Stimulated activated naive CD8-positive, alpha-beta T cell treated with anti-CD3 and anti-CD28 coated beads, Interleukin-15, Interleukin-2, amounts not matched to agents 100 ng/mL and 50 ng/mL, for 24 hours (primary cell): ENCODE measurements around the gene CNTN1.

Experiments used
- H3K27ac Mint-ChIP-seq: one replicate; pipeline ENCODE4 v1.8.0; 2021; ENCODE audit warnings: mild to moderate bottlenecking, mixed read lengths
- H3K27me3 Mint-ChIP-seq: one replicate; pipeline ENCODE4 v1.8.0; 2021; ENCODE audit warnings: mixed read lengths
- H3K36me3 Mint-ChIP-seq: one replicate; pipeline ENCODE4 v1.8.0; 2021; ENCODE audit warnings: low read depth, mixed read lengths
- H3K4me1 Mint-ChIP-seq: one replicate; pipeline ENCODE4 v1.8.0; 2021; ENCODE audit warnings: low read depth, mixed read lengths
- H3K4me3 Mint-ChIP-seq: one replicate; pipeline ENCODE4 v1.8.0; 2021; ENCODE audit warnings: mild to moderate bottlenecking, mixed read lengths
- H3K9me3 Mint-ChIP-seq: one replicate; pipeline ENCODE4 v1.8.0; 2021; ENCODE audit warnings: mixed read lengths

The CNTN1 gene

GRCh38 chr12:40691913-40692764 is at the start of gene CNTN1:
TSS of gene CNTN1 (plus strand) at chr12:40692439.
- Mint-ChIP-seq H3K27ac (no peak within 1 kb of the TSS), H3K27me3 (peaks cover 41% of the 10 kb centered on the region), H3K36me3 (no peaks in the 10 kb centered on the region), H3K4me3 (no peak within 1 kb of the TSS), H3K4me1 (no peaks in the 10 kb centered on the region), H3K9me3 (no peaks in the 10 kb centered on the region)

- Mint-ChIP-seq H3K4me3 (no peak overlapping the region), H3K36me3 (no peaks in the 10 kb centered on the region), H3K9me3 (peaks cover 6% of the 10 kb centered on the region), H3K4me1 (no peaks in the 10 kb centered on the region), H3K27me3 (no peaks in the 10 kb centered on the region), H3K27ac (no peak overlapping the region)
These were observed 48.7 kb upstream of the CNTN1 start for GRCh38 chr12:40643506-40643905.

GRCh38 chr12:40643976-40644375 is 48.3 kb upstream of the CNTN1 start:
- no peaks in the 10 kb centered on the region for H3K27me3 Mint-ChIP-seq
- H3K36me3 Mint-ChIP-seq, result no peaks in the 10 kb centered on the region
- no peak overlapping the region for H3K4me3 Mint-ChIP-seq
- H3K4me1 Mint-ChIP-seq, result no peaks in the 10 kb centered on the region
- H3K27ac Mint-ChIP-seq, result no peak overlapping the region
- H3K9me3 Mint-ChIP-seq, result peaks cover 6% of the 10 kb centered on the region

GRCh38 chr12:40644708-40645107 is 47.5 kb upstream of the CNTN1 start:
- Mint-ChIP-seq H3K36me3 (no peaks in the 10 kb centered on the region), H3K27me3 (no peaks in the 10 kb centered on the region), H3K4me1 (no peaks in the 10 kb centered on the region), H3K4me3 (no peak overlapping the region), H3K9me3 (peaks cover 6% of the 10 kb centered on the region), H3K27ac (no peak overlapping the region)

- no peaks in the 10 kb centered on the region for H3K27me3 Mint-ChIP-seq
- H3K4me3 Mint-ChIP-seq, result no peak overlapping the region
- H3K27ac Mint-ChIP-seq, result no peak overlapping the region
- peaks cover 3% of the 10 kb centered on the region for H3K9me3 Mint-ChIP-seq
- H3K4me1 Mint-ChIP-seq, result no peaks in the 10 kb centered on the region
- H3K36me3 Mint-ChIP-seq, result no peaks in the 10 kb centered on the region
These were observed 46.9 kb upstream of the CNTN1 start for GRCh38 chr12:40645361-40645760.

GRCh38 chr12:40646456-40646855 is 45.8 kb upstream of the CNTN1 start:
- Mint-ChIP-seq H3K9me3 (no peaks in the 10 kb centered on the region), H3K4me1 (no peaks in the 10 kb centered on the region), H3K27me3 (no peaks in the 10 kb centered on the region), H3K4me3 (no peak overlapping the region), H3K27ac (no peak overlapping the region), H3K36me3 (no peaks in the 10 kb centered on the region)

- Mint-ChIP-seq H3K4me3 (no peak overlapping the region), H3K4me1 (no peaks in the 10 kb centered on the region), H3K27me3 (no peaks in the 10 kb centered on the region)
These were observed 45.3 kb upstream of the CNTN1 start for GRCh38 chr12:40646911-40647310.

GRCh38 chr12:40647651-40648050 is 44.6 kb upstream of the CNTN1 start:
- Mint-ChIP-seq H3K4me3 (no peak overlapping the region), H3K27ac (no peak overlapping the region), H3K4me1 (no peaks in the 10 kb centered on the region), H3K36me3 (no peaks in the 10 kb centered on the region), H3K9me3 (no peaks in the 10 kb centered on the region), H3K27me3 (no peaks in the 10 kb centered on the region)

More at GRCh38 chr12:40646911-40647310, 45.3 kb upstream of the CNTN1 start:
- Mint-ChIP-seq H3K36me3 (no peaks in the 10 kb centered on the region), H3K9me3 (no peaks in the 10 kb centered on the region), H3K27ac (no peak overlapping the region)

GRCh38 chr12:40648519-40648918 is 43.7 kb upstream of the CNTN1 start:
- Mint-ChIP-seq H3K27ac (no peak overlapping the region), H3K4me1 (no peaks in the 10 kb centered on the region), H3K4me3 (no peak overlapping the region), H3K27me3 (no peaks in the 10 kb centered on the region), H3K9me3 (no peaks in the 10 kb centered on the region), H3K36me3 (no peaks in the 10 kb centered on the region)

- no peak overlapping the region for H3K27ac Mint-ChIP-seq
- H3K4me1 Mint-ChIP-seq, result no peaks in the 10 kb centered on the region
- no peaks in the 10 kb centered on the region for H3K27me3 Mint-ChIP-seq
- no peaks in the 10 kb centered on the region for H3K9me3 Mint-ChIP-seq
- no peak overlapping the region for H3K4me3 Mint-ChIP-seq
- no peaks in the 10 kb centered on the region for H3K36me3 Mint-ChIP-seq
These were observed 42.1 kb upstream of the CNTN1 start for GRCh38 chr12:40650038-40650704.

- Mint-ChIP-seq H3K4me1 (no peaks in the 10 kb centered on the region), H3K27me3 (no peaks in the 10 kb centered on the region), H3K27ac (no peak overlapping the region), H3K36me3 (no peaks in the 10 kb centered on the region), H3K4me3 (no peak overlapping the region), H3K9me3 (no peaks in the 10 kb centered on the region)
These were observed 36.8 kb upstream of the CNTN1 start for GRCh38 chr12:40655451-40655850.

- Mint-ChIP-seq H3K4me1 (no peaks in the 10 kb centered on the region), H3K9me3 (no peaks in the 10 kb centered on the region), H3K4me3 (no peak overlapping the region), H3K27me3 (no peaks in the 10 kb centered on the region), H3K27ac (no peak overlapping the region), H3K36me3 (no peaks in the 10 kb centered on the region)
These were observed 29.9 kb upstream of the CNTN1 start for GRCh38 chr12:40662366-40662765.

GRCh38 chr12:40663781-40664180 is 28.5 kb upstream of the CNTN1 start:
- Mint-ChIP-seq H3K27ac (no peak overlapping the region), H3K4me3 (no peak overlapping the region), H3K27me3 (no peaks in the 10 kb centered on the region), H3K9me3 (no peaks in the 10 kb centered on the region), H3K4me1 (no peaks in the 10 kb centered on the region), H3K36me3 (no peaks in the 10 kb centered on the region)

GRCh38 chr12:40668099-40668529 is 24.1 kb upstream of the CNTN1 start:
- Mint-ChIP-seq H3K9me3 (no peaks in the 10 kb centered on the region), H3K27ac (no peak overlapping the region), H3K4me3 (no peak overlapping the region), H3K4me1 (no peaks in the 10 kb centered on the region), H3K36me3 (no peaks in the 10 kb centered on the region), H3K27me3 (no peaks in the 10 kb centered on the region)

GRCh38 chr12:40672741-40673271 is 19.4 kb upstream of the CNTN1 start:
- no peaks in the 10 kb centered on the region for H3K4me1 Mint-ChIP-seq
- no peaks in the 10 kb centered on the region for H3K9me3 Mint-ChIP-seq
- H3K4me3 Mint-ChIP-seq, result no peak overlapping the region
- no peaks in the 10 kb centered on the region for H3K27me3 Mint-ChIP-seq
- no peak overlapping the region for H3K27ac Mint-ChIP-seq
- H3K36me3 Mint-ChIP-seq, result no peaks in the 10 kb centered on the region
